ENCODE measurements around the gene SLC13A3. TPM values are rescaled to one million over a fixed set of nuclear protein-coding genes. Genes with fewer than 3 reads are reported as not detected.

The SLC13A3 gene
- total RNA-seq, 1 experiment from 2014 or later = 9.1 TPM

DNA sequence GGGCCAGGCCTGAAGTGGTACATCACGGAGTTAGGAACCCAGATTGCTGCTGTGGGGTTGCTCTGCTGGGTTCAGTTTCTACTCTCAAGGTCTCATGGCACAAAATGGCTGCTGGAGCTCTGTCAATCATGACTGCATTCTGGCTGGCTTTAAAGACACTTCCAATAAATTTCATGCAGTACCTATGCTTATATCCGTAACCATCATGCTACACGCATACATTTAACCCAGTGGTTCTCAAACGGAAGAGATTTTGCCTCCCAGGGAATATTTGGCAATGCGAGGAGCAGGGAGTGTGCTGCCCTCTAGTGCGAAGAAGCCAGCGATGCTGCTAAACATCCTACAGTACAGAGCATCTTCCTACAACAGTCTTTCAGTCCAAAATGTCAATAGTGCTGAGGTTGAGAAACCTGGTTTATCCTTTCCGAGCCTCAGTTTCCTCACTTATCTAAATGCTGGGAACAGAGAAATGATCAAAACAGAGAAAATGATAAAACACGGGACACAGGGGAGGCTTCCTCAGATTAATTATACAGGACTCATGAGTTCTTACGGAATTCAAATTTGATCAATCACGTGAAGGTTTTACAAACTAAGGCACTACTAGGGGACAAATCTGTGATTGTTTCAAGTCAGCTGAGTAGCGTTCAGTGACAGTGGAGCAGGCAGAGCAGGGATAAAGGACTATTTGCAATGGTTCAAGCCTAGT is 48.5 kb upstream of the SLC13A3 start:
- Histone ChIP-seq H3K36me3 (ENCODE audit: low read depth) (no peaks in the 10 kb centered on the region), H3K4me1 (replicated peaks; ENCODE audit: insufficient read depth) (peaks cover 12% of the 10 kb centered on the region), H3K9me2 (ENCODE audit: insufficient read depth) (no peaks in the 10 kb centered on the region), H3K27me3 (ENCODE audit: insufficient read depth, low read depth) (no peaks in the 10 kb centered on the region), H3F3A (ENCODE audit: insufficient read depth, low read depth) (no peaks in the 10 kb centered on the region), H3K27ac (no peak overlapping the region), H2AFZ (no peak overlapping the region), H3K9me3 (ENCODE audit: insufficient read depth, low read depth) (no peaks in the 10 kb centered on the region), H3K79me2 (ENCODE audit: low read depth) (no peaks in the 10 kb centered on the region), H3K4me3 (no peak overlapping the region), H3K4me2 (no peak overlapping the region), H4K20me1 (ENCODE audit: insufficient read depth) (no peaks in the 10 kb centered on the region)
- TF ChIP-seq, protein P1, sequence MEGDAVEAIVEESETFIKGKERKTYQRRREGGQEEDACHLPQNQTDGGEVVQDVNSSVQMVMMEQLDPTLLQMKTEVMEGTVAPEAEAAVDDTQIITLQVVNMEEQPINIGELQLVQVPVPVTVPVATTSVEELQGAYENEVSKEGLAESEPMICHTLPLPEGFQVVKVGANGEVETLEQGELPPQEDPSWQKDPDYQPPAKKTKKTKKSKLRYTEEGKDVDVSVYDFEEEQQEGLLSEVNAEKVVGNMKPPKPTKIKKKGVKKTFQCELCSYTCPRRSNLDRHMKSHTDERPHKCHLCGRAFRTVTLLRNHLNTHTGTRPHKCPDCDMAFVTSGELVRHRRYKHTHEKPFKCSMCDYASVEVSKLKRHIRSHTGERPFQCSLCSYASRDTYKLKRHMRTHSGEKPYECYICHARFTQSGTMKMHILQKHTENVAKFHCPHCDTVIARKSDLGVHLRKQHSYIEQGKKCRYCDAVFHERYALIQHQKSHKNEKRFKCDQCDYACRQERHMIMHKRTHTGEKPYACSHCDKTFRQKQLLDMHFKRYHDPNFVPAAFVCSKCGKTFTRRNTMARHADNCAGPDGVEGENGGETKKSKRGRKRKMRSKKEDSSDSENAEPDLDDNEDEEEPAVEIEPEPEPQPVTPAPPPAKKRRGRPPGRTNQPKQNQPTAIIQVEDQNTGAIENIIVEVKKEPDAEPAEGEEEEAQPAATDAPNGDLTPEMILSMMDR (conservative IDR thresholded peaks at IDR 0.05) = peak; percentile 85
- TF ChIP-seq EZH2 (IDR thresholded peaks at IDR 0.05; ENCODE audit: low read depth) = no peak
- intact Hi-C loops (cut with micrococcal nuclease; ENCODE audit: unreplicated experiment) = loop anchor here (1.0 kb wide), 1 partner anchor 179 kb away; no protein-coding TSS in a partner anchor
- ChIA-PET CTCF (no interaction called here), POLR2A (ENCODE audit: unreplicated experiment) (no interaction called here)
- peak; percentile 29 to 37 for DNase-seq
- no TSS peak for BruUV-seq (replicated peaks)

DNA sequence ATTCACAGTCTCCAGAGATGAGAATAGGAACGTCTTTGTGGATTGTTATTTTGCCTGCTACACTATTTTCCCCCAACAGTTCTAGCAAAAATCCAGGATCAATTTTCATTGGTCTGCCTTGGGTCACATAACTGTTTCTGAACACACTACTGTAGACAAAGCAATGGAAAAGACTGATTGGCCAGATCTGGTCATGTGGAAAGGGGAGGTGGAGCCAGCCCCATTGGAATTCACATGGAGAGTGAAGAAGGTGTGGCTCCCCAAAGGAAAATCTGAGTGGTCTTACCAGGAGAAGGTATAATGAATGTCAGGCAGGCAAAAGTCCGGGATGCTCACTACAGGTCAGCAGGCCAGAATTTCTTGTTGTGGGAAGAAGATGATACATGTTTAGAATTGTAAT is 47.5 kb upstream of the SLC13A3 start:
- TF ChIP-seq, protein P1 (conservative IDR thresholded peaks at IDR 0.05) = no peak
- no peak for TF ChIP-seq EZH2 (IDR thresholded peaks at IDR 0.05; ENCODE audit: low read depth)
- CTCF ChIA-PET = no interaction called here

DNA sequence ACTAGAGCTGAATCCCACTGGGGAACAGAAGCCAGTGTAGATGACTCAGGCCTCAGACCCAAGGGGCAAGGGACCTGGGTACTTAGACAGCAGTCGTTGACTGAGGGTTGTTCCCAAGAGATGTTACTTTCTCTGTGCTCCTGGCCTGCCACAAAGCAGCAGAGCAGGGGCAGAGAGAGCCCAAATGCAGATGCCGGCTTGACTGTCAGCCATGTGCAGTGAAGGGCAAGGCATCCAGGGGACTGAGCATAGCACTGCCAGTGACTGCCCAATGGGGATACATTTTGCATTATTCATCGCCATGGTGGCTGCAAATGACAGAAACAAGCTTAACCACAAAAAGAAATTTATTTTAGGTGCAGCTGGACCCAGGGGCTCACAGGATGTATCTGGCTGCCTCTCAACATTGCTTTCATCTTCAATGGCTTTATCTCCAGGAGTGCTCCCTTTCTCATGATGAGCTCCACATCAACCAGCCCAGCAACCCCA is 45.6 kb upstream of the SLC13A3 start:
- Histone ChIP-seq H3K4me2 (no peak overlapping the region), H3K79me2 (ENCODE audit: low read depth) (no peaks in the 10 kb centered on the region), H3F3A (ENCODE audit: insufficient read depth, low read depth) (no peaks in the 10 kb centered on the region), H3K27ac (no peak overlapping the region), H3K27me3 (ENCODE audit: insufficient read depth, low read depth) (no peaks in the 10 kb centered on the region), H2AFZ (no peak overlapping the region), H3K9me2 (ENCODE audit: insufficient read depth) (no peaks in the 10 kb centered on the region), H3K4me3 (no peak overlapping the region), H3K36me3 (ENCODE audit: low read depth) (no peaks in the 10 kb centered on the region), H3K4me1 (replicated peaks; ENCODE audit: insufficient read depth) (no peaks in the 10 kb centered on the region), H3K9me3 (ENCODE audit: insufficient read depth, low read depth) (no peaks in the 10 kb centered on the region), H4K20me1 (ENCODE audit: insufficient read depth) (no peaks in the 10 kb centered on the region)
- peak in 1 of 2 experiments; percentile 18 for DNase-seq
- ChIA-PET CTCF (no interaction called here), POLR2A (ENCODE audit: unreplicated experiment) (no interaction called here)
- BruUV-seq (replicated peaks) = no TSS peak
- TF ChIP-seq, protein P1 (conservative IDR thresholded peaks at IDR 0.05) = no peak
- no peak for TF ChIP-seq EZH2 (IDR thresholded peaks at IDR 0.05; ENCODE audit: low read depth)
- intact Hi-C loops (cut with micrococcal nuclease; ENCODE audit: unreplicated experiment) = no loop called here

More for the DNA sequence above, 47.5 kb upstream of the SLC13A3 start:
- Histone ChIP-seq H3K9me2 (ENCODE audit: insufficient read depth) (no peaks in the 10 kb centered on the region), H3K4me2 (no peak overlapping the region), H3K27me3 (ENCODE audit: insufficient read depth, low read depth) (no peaks in the 10 kb centered on the region), H4K20me1 (ENCODE audit: insufficient read depth) (no peaks in the 10 kb centered on the region), H3K9me3 (ENCODE audit: insufficient read depth, low read depth) (no peaks in the 10 kb centered on the region), H3K4me1 (replicated peaks; ENCODE audit: insufficient read depth) (peaks cover 12% of the 10 kb centered on the region), H3K79me2 (ENCODE audit: low read depth) (no peaks in the 10 kb centered on the region), H3F3A (ENCODE audit: insufficient read depth, low read depth) (no peaks in the 10 kb centered on the region), H3K4me3 (no peak overlapping the region), H2AFZ (no peak overlapping the region), H3K36me3 (ENCODE audit: low read depth) (no peaks in the 10 kb centered on the region), H3K27ac (no peak overlapping the region)
- DNase-seq = peak in 1 of 2 experiments; percentile 26
- BruUV-seq (replicated peaks) = no TSS peak
- intact Hi-C loops (cut with micrococcal nuclease; ENCODE audit: unreplicated experiment) = loop anchor here (1.0 kb wide), 1 partner anchor 177 kb away; no protein-coding TSS in a partner anchor
- POLR2A ChIA-PET (ENCODE audit: unreplicated experiment) = no interaction called here

Data from PC-9 (cell line).